HG03565 (cell line): ENCODE results near the gene CEP68.

Experiments
- ATAC-seq: cut with Tn5 transposase; IDR thresholded peaks from one replicate; pipeline ENCODE4 v1.9.1; 2021; ENCODE audit warnings: mild to moderate bottlenecking, moderate library complexity; ENCODE audit not compliant: unreplicated experiment

CEP68 gene

DNA sequence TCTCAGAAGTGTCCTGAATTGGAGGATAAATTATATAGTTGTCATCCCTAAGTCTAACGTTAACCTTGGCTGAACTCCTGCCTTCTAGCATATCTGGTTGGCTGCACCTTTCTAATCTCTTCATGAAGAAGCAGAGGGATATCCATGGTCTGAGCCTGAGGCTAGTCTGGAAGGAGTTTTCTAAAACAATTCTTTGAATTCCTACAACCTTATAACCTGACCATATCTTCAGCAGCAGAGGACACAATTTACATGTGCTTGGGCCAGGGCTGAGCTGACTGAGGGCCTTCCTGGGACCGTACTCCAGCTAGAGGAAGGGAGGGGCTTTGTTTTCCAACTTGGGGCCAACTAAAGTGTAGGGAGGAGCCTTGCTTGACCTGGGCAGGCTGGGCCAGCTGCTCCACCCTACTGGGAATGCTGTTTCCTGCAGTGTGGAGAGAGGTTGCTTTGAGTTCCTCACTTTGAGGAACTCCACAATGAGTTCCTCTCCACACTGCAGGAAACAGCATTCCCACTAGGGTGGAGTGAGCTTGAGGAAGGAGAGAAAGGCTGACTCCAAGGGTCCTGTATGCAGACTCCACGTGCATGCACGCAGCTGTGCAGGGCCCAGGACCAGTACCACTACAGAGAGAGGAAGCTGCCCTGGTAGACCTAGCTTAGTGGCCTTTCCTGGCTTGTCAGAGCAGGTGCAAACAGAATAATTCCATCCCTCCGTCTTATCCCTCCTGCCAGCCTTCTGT is 19.6 kb downstream of the CEP68 start:
- ATAC-seq = no peak

DNA sequence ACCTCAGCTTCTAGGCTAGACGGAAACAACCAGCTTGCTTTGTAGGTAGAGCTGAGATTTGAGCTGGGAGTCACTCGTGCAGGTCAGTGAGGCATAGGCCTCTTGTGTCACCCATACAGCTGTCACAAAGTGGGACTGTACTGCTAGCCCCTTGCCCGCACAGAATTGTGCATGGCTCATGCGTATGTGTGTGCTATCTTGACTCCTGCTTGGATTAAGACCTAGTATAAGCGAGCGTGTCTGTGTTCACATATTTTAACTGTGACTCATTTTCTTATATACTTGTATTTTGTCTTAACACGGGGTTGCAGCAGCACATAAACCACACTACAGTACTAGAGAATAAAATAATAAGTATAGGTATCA is 20.1 kb downstream of the CEP68 start:
- no peak for ATAC-seq

DNA sequence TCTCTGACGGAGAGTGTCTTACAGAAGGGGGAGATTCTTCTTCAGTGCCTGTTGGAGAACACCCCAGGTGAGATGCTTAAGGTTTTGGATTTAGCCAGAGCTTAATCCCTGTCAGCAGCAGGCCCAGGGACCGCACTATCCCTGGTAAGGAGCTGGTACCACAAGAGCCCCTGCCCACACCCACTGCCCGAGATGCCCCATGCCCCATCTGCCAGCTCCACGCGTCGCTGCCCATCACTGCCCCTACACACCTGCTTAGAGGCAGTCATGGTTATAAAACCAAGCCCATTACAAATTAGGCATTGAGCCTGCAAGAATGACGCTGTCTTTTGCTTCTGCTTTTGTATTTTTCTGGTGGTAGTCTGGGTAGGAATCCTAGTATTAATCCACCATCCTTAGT is 21.7 kb downstream of the CEP68 start:
- no peak for ATAC-seq

DNA sequence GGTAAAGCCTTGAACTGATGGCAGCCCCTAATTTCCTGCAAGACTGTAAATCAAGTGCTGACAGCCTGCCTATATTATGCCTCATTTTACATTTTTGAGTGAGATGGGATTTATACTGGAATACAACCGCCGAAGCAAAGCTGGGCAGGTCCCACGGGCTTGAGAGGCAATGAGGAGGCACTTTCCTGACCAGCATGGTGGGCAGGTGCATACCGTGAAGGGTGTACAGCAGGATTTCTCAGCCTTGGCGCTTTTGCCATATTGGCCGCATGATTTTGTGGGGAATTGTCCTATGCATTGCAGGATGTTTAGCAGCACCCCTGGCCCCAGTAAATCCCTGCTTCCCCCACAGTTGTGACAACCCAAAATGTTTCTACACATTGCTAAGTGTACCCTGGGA is 22.8 kb downstream of the CEP68 start:
- ATAC-seq = no peak

DNA sequence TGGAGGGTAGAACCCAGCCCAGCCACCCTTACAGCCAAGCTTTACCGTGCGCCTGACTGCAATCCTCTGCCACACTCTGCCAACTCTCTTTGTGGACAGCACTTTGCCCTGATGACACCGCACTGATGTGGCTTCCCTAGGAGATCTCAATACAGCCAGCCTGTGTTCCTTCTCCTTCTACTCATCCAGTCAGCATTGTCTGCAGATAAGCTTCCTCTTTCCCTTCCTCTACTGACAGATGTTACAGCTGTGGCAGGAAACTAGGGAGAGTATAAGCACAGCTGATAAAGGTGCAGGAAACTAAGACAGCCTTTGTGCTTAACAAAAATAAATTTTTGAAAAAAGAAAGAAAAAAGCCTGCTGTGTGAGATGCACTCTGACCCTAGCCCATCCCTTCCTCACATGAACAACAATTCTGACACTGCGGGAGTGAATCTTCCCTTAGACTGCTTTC is 25.0 kb downstream of the CEP68 start:
- no peak for ATAC-seq

DNA sequence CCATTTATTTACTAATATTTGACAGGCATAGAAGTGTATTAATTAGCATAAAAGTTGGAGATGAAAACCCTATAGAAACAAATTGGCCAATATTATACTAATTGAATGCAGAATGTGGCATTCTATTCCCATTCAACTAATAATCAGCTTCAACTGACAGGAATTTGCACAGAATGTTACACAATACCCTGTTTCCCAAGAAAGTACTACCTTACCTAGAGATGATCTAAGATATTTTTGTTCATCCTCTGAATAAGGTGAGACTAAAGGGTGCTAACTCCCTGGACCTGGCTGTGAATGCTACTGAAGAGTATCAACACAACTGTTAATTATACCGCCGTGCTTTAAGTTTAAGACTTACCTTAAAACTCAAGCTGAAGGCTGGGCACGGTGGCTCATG is 28.9 kb downstream of the CEP68 start:
- no peak for ATAC-seq

DNA sequence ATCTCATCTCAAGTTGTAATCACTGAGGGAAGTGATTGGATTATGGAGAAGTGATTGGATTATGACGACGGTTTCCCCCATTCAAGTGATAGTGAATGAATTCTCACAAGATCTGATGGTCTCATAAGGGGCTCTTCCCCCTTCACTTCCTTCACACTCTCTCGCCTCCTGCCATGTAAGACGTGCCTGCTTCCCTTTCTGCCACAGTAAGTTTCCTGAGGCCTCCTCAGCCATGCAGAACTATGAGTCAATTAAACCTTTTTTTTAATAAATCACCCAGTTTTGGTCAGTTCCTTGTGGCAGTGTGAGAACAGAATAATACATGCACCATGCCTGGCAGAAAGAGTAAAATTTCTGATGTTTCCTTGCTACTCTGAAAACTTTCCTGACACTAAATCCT is 36.6 kb downstream of the CEP68 start:
- ATAC-seq = no peak

DNA sequence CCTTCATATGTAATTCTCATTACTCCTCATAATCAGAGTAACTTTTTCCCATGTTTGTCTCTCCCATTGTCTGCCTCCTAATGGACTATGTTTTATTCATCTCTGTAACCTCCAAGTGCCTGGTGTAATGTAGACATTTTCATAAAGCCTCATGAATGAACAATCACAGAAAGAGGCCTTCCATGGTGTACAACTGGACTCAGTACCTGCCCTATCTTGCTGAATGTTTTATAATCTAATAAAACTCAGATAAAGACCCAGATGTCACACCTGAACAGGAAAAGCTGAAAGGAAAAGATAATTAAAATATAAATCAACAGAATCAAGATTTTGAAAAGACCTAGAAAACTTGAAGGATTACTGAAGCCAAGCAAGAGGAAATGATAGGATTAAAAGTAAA is 37.0 kb downstream of the CEP68 start:
- ATAC-seq = no peak

DNA sequence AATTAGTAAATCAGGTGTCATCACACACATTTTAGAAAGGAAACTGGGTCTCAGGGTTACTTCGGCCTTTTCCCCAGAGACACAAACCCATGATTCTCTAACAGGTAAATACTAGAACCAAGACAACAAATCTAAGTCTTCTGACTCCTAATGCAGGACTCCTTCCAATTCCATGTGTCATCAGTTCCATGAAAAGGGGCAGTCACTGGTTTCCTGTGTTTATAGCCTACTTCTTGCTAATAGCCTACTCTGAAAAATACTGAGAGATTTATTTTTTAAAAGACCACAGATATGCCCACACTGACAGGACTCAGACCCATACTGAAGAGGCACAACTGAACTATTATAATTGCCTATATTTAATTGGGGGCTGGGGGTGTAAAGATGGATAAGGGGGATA is 40.7 kb downstream of the CEP68 start:
- no peak for ATAC-seq

DNA sequence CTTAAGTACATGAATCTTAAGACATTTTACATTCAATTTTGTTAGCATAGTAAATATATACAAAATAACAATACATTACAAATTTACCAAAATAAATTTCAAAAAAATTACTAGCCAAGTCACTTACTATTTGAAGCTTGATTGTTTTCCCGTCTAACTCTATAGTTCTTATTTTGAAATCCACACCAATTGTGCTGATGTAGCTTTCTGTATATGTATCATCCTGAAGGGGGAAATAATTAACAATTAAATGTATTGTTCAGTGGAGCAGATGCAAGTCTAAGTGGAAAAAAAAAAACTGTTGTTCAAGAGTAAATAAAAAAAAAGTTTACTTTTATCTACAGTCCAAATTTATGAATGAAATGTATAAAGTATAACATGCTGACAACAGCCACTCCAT is 41.6 kb downstream of the CEP68 start:
- no peak for ATAC-seq

DNA sequence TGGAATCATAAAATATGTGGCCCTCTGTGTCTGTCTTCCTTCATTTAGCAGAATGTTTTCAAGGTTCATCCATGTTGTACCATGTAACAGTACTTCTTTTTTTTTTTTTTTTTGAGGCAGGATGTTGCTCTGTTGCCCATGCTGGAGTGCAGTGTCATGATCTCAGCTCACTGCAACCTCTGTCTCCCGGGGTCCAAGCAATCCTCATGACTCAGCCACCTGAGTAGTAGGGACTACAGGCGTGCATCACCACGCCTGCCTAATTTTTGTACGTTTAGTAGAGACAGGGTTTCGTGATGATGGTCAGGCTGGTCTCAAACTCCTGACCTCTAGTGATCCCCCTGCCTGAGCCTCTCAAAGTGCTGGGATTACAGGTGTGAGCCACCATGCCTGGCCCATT is 42.5 kb downstream of the CEP68 start:
- no peak for ATAC-seq

DNA sequence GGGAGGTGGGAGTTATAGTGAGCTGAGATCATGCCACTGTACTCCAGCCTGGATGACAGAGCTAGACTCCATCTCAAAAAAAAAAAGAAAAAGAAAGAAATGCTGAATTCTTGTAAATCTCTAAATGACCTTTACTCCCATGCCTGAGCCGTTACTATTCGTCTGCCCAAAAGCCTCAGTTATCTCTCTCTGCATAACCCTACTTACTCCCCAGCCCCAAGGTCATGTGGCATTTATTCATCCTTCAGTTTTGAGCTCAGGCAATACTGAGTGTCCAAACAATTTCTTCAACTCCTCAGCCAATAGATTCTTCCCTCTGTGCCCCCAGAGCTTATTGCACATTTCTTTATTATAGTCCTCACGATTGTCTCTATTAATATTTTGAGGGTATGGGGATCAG is 44.9 kb downstream of the CEP68 start:
- no peak for ATAC-seq

DNA sequence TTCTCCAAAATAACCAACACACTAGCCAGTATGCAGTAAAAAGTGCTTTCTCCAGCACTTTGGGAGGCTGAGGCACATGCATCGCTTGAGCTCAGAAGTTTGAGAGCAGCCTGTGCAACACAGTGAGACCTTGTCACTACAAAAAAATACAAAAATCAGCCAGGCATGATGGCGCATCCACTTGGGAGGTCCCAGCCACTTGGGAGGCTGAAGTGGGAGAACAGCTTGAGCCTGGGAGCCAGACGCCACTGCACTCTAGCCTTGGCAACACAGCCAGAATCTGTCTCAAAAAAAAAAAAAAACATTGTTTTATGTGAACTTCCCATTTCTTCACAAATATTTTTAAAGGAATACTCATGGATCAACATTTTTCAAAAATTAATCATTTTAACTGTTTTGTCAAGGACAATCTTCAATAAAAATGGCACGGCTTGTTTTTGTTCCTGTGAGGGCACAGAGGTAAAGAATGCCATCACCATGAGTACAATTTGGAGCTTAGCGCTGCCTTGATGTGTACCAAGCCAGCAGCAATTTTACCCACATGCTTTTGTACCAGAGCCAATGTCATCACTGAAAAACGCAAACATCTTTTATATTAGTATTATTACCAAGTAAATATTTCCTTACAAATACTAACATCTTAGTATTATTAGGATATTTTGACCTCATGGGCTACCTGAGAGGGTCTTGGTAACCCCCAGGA is 46.9 kb downstream of the CEP68 start:
- no peak for ATAC-seq

DNA sequence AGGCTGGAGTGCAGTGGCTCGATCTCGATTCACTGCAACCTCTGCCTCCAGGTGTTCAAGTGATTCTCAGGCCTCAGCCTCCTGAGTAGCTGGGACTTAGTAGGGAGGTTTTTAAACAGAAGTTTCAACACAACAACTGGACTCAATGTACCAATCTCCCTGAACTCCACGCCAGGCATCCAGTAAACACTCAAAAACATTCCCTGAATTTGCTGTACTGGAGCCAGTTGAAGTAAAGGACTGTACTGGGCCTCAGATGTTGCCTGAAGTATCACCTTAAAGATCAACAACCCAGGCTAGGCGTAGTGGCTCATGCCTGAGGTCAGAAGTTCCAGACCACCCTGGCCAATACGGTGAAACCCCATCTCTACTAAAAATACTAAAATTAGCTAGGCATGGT is 51.3 kb downstream of the CEP68 start:
- no peak for ATAC-seq

DNA sequence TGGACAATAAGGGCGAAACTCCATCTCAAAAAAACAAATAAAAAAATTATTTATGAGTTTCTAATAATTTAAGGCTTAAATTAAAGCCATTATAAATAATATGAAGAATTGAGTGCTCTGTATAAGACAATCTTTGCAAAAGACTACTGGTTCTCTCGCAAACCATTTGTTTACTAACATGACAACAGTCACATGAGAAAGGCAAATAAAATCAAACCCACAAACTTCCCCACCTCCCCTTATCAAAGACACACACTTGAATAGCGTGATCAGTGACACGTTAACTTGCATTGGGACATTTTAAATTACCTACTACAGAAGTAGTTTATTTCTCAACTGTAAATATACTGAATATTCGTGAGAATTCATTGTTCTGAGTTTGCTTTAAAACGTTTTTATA is 52.6 kb downstream of the CEP68 start:
- ATAC-seq = no peak

DNA sequence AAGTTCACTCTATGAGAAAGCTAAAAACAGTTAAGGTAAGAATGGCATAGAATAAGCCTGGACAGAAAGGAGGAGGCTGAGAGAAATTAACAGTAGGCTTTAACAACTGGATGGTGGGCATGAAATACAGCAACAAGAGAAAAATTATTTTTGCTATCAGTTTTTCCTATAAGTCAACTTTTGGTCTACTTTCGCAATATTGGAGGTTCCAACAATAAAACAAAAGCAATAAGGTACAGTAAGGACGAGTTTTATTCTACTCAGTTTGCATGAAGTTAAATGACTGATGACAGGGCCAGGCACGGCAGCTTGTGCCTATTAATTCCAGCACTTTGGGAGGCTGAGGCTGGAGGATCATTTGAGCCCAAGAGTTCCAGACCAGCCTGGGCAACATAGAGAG is 56.4 kb downstream of the CEP68 start:
- ATAC-seq = no peak

DNA sequence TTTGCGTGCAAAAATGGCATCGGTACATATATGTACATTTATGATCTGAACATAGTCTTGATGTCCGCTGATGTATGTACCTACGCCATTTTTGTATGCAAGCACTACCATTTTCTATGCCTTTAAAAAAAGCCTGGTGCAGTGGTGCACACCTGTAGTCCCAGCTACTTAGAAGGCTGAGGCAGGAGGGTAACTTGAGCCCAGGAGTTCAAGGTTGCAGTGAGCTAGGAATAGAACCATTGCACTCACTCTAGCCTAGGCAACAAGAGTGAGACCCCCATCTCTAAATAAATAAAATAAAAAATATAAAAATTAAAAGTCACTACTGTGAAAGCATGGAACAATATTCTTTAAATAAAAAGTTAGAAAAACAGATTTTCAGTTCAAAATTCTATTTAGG is 57.0 kb downstream of the CEP68 start:
- no peak for ATAC-seq

DNA sequence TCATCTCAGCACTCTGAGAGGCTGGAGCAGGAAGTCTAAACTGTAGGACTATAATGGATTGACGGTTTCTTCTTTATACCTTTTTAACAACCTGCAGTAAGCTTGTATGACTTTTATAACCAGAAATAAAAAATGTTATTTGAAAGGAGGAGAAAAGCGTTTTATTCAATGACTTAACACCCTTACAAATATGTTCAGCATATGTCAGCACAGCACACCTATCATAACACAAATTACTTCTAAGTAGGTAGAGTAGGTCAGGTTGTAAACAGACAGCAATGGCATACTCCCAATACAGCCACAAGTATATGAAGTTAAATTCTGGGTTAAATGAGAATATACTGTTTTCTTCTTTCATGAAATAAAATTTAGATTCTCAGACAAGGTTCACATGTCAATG is 57.6 kb downstream of the CEP68 start:
- ATAC-seq = no peak

DNA sequence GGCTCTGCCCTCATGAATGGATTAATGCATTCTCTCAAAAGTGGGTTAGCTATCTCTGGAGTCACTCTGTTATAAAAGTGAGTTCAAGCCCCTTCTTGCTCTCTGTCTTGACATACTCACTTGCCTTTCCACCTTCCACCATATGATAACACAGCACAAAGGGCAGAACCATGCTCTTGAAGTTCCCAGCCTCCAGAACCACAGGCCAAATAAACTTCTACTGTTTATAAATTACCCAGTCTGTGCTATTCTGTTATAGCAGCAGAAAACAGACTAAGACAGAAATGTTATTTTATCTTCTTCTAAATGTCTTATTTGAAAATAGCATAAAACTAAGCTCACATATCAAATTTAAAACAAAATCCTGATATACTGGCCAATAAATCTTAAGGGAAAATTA is 58.7 kb downstream of the CEP68 start:
- no peak for ATAC-seq

DNA sequence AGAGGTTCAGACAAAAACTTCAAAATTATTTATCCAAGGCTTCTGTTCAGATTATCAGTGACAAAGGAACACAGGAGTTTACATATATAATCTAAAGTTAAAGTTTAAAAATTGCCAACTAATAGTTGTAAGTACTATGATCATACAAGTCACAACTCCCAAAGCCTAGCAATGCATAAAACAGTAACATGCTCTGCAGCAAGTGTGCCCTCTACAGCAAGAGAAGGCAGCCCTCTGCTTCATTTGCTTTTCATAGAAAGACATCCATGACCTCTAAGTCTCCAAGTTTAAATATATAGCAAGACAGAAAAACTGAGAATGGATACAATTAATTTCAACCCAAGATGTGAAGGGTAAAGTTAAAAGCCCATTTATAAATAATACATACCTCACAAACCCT is 60.4 kb downstream of the CEP68 start:
- no peak for ATAC-seq

DNA sequence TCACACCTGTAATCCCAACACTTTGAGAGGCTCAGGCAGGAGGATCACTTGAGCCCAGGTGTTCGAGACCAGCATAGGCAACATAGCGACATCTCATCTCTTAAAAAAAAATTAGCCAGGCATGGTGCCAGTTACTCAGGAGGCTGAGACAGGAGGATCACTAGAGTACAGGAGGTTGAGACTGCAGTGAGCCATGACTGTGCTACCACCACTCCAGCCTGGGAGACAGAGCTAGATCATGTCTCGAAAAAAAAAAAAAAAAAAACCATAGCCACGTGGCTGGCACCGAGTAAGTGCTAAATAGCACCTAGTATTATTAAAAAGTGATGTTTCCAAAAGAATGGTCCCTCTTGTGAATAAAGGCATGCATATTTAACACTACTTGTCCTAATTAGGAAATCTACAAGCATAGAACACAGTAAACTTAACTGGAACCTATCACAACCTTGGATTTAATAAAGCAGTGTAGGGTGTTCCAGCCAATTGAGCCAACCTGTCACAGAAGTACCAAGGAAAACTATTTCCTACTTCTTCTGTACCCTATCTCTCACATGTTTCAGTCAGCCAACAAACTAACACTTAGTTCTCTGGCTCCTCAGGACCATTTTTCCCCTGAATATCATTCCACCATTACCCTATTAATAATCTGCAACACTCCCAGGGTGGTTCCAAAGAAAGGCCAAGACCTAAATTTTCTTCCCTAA is 64.9 kb downstream of the CEP68 start:
- ATAC-seq = no peak

DNA sequence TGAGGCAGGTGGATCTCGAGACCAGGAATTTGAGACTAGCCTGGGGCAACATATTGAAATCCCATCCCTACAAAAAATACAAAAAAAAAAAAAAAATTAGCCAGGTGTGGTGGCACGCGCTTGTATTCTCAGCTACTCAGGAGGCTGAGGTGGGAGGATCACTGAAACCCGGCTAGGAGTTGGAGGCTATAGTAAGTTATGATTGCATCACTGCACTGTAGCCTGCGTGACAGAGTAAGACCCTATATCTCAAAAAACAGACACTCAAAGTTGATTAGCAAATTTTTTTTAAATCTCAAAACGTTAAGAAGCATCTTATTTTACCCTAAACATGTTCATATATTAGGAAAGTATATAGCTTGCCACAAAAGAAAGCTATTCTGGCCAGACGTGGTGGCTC is 66.1 kb downstream of the CEP68 start:
- ATAC-seq = no peak
